ENCODE measurements around the gene RAB22A. TPM values are rescaled to one million over a fixed set of nuclear protein-coding genes. Genes with fewer than 3 reads are reported as not detected.
A peak's percentile ranks its signal among the peaks of the same experiment; 100 is the strongest.

Gene RAB22A
- total RNA-seq, 2 experiments from 2014 or later = 14.7 to 14.8 TPM

- Mint-ChIP-seq H3K27me3 (no peaks in the 10 kb centered on the region), H3K9me3 (no peaks in the 10 kb centered on the region), H3K36me3 (ENCODE audit: low read depth) (peaks cover 11% of the 10 kb centered on the region), H3K4me1 (peaks cover 16% of the 10 kb centered on the region), H3K4me3 (no peak overlapping the region), H3K27ac (no peak overlapping the region)
- ChIA-PET POLR2A (interaction anchor here (1.0 to 1.3 kb wide), 2 partner anchors 10 to 19 kb away, joined by 3 read pairs; no protein-coding TSS in a partner anchor), CTCF (no interaction called here)
- no peak for DNase-seq
Observed at GRCh38 chr20:58287638-58288037, 21.9 kb upstream of the RAB22A start.

- Mint-ChIP-seq H3K4me1 (peaks cover 16% of the 10 kb centered on the region), H3K27ac (no peak overlapping the region), H3K36me3 (ENCODE audit: low read depth) (peaks cover 11% of the 10 kb centered on the region), H3K4me3 (no peak overlapping the region), H3K27me3 (no peaks in the 10 kb centered on the region), H3K9me3 (no peaks in the 10 kb centered on the region)
- DNase-seq = no peak
- ChIA-PET CTCF (interaction anchor here (0.8 kb wide), 1 partner anchor 52 kb away, joined by 3 read pairs; no protein-coding TSS in a partner anchor), POLR2A (interaction anchor here (0.7 kb wide), 1 partner anchor 392 kb away, joined by 3 read pairs; no protein-coding TSS in a partner anchor)
Observed at GRCh38 chr20:58289143-58289542, 20.4 kb upstream of the RAB22A start.

GRCh38 chr20:58293453-58293852, 16.1 kb upstream of the RAB22A start:
- no peak for DNase-seq
- ChIA-PET CTCF (no interaction called here), POLR2A (interaction anchor here (1.2 kb wide), 1 partner anchor 13 kb away, joined by 5 read pairs; no protein-coding TSS in a partner anchor)
- no peaks in the 10 kb centered on the region for H3K9me3 Mint-ChIP-seq
- no peak overlapping the region for H3K27ac Mint-ChIP-seq
- H3K4me3 Mint-ChIP-seq = no peak overlapping the region
- peaks cover 5% of the 10 kb centered on the region for H3K4me1 Mint-ChIP-seq
- H3K36me3 Mint-ChIP-seq (ENCODE audit: low read depth) = peaks cover 7% of the 10 kb centered on the region
- no peaks in the 10 kb centered on the region for H3K27me3 Mint-ChIP-seq

- Mint-ChIP-seq H3K9me3 (no peaks in the 10 kb centered on the region), H3K4me3 (no peak overlapping the region), H3K27me3 (no peaks in the 10 kb centered on the region), H3K27ac (no peak overlapping the region), H3K4me1 (peaks cover 5% of the 10 kb centered on the region), H3K36me3 (ENCODE audit: low read depth) (peaks cover 7% of the 10 kb centered on the region)
- ChIA-PET CTCF (interaction anchor here (1.8 kb wide), 1 partner anchor 12 kb away, joined by 5 read pairs; no protein-coding TSS in a partner anchor), POLR2A (no interaction called here)
- DNase-seq = no peak
Observed at GRCh38 chr20:58294497-58295455, 14.7 kb upstream of the RAB22A start.

GRCh38 chr20:58296051-58296837, 13.3 kb upstream of the RAB22A start:
- no peak overlapping the region for H3K27ac Mint-ChIP-seq
- H3K4me3 Mint-ChIP-seq = no peak overlapping the region
- CTCF ChIA-PET = interaction anchor here (1.8 kb wide), 1 partner anchor 11 kb away, joined by 5 read pairs; no protein-coding TSS in a partner anchor

GRCh38 chr20:58297394-58297793, 12.1 kb upstream of the RAB22A start:
- ChIA-PET CTCF (no interaction called here), POLR2A (interaction anchor here (1.3 to 2.0 kb wide), 2 partner anchors 9 kb away, joined by 3 to 8 read pairs; no protein-coding TSS in a partner anchor)
- Mint-ChIP-seq H3K4me1 (peaks cover 7% of the 10 kb centered on the region), H3K27ac (no peak overlapping the region), H3K27me3 (no peaks in the 10 kb centered on the region), H3K4me3 (no peak overlapping the region), H3K9me3 (no peaks in the 10 kb centered on the region), H3K36me3 (ENCODE audit: low read depth) (peaks cover 14% of the 10 kb centered on the region)
- DNase-seq = no peak

More at GRCh38 chr20:58296051-58296837, 13.3 kb upstream of the RAB22A start:
- Mint-ChIP-seq H3K36me3 (ENCODE audit: low read depth) (peaks cover 10% of the 10 kb centered on the region), H3K4me1 (peaks cover 5% of the 10 kb centered on the region), H3K9me3 (no peaks in the 10 kb centered on the region), H3K27me3 (no peaks in the 10 kb centered on the region)
- no peak for DNase-seq
- POLR2A ChIA-PET = interaction anchor here (2.0 kb wide), 1 partner anchor 10 kb away, joined by 8 read pairs; no protein-coding TSS in a partner anchor

GRCh38 chr20:58300321-58300720, 9.2 kb upstream of the RAB22A start:
- H3K27ac Mint-ChIP-seq = no peak overlapping the region
- no peaks in the 10 kb centered on the region for H3K9me3 Mint-ChIP-seq
- no peaks in the 10 kb centered on the region for H3K27me3 Mint-ChIP-seq
- CTCF ChIA-PET = no interaction called here
- H3K4me3 Mint-ChIP-seq = no peak overlapping the region
- H3K4me1 Mint-ChIP-seq = peaks cover 16% of the 10 kb centered on the region
- DNase-seq = no peak
- peaks cover 20% of the 10 kb centered on the region for H3K36me3 Mint-ChIP-seq (ENCODE audit: low read depth)
- POLR2A ChIA-PET = no interaction called here

- POLR2A ChIA-PET = no interaction called here
- H3K36me3 Mint-ChIP-seq (ENCODE audit: low read depth) = peaks cover 31% of the 10 kb centered on the region
- no peaks in the 10 kb centered on the region for H3K27me3 Mint-ChIP-seq
- no peak for DNase-seq
- H3K9me3 Mint-ChIP-seq = no peaks in the 10 kb centered on the region
- no peak overlapping the region for H3K4me3 Mint-ChIP-seq
- H3K4me1 Mint-ChIP-seq = peaks cover 38% of the 10 kb centered on the region
- CTCF ChIA-PET = no interaction called here
- H3K27ac Mint-ChIP-seq = no peak overlapping the region
Observed at GRCh38 chr20:58303547-58303946, 6.0 kb upstream of the RAB22A start.

- no peak overlapping the region for H3K27ac Mint-ChIP-seq
- no peak overlapping the region for H3K4me3 Mint-ChIP-seq
- H3K9me3 Mint-ChIP-seq = no peaks in the 10 kb centered on the region
- no peak for DNase-seq
- ChIA-PET POLR2A (no interaction called here), CTCF (interaction anchor here (1.1 kb wide), 1 partner anchor 125 kb away, joined by 3 read pairs; no protein-coding TSS in a partner anchor)
- no peaks in the 10 kb centered on the region for H3K27me3 Mint-ChIP-seq
- peaks cover 31% of the 10 kb centered on the region for H3K36me3 Mint-ChIP-seq (ENCODE audit: low read depth)
- peaks cover 38% of the 10 kb centered on the region for H3K4me1 Mint-ChIP-seq
Observed at GRCh38 chr20:58305061-58305460, 4.5 kb upstream of the RAB22A start.

- DNase-seq = peak; percentile 61
- Mint-ChIP-seq H3K27ac (peak overlapping the region; percentile 79), H3K27me3 (no peaks in the 10 kb centered on the region), H3K36me3 (ENCODE audit: low read depth) (peaks cover 32% of the 10 kb centered on the region), H3K4me3 (peak overlapping the region; percentile 76), H3K9me3 (no peaks in the 10 kb centered on the region), H3K4me1 (peaks cover 50% of the 10 kb centered on the region)
- ChIA-PET CTCF (interaction anchor here (0.6 to 2.0 kb wide), 5 partner anchors 10 to 688 kb away, joined by 3 to 5 read pairs (median 3); partner anchors contain the start of gene STX16), POLR2A (interaction anchor here (0.7 to 2.2 kb wide), 13 partner anchors 10 to 725 kb away, joined by 3 to 23 read pairs (median 4); partner anchors contain the start of genes ATP5F1E, STX16 and VAPB)
Observed at GRCh38 chr20:58306421-58307261, 2.9 kb upstream of the RAB22A start.

- Mint-ChIP-seq H3K27ac (peak overlapping the region; percentile 79), H3K4me1 (peaks cover 54% of the 10 kb centered on the region), H3K36me3 (ENCODE audit: low read depth) (peaks cover 35% of the 10 kb centered on the region), H3K4me3 (peak overlapping the region; percentile 76), H3K27me3 (no peaks in the 10 kb centered on the region), H3K9me3 (no peaks in the 10 kb centered on the region)
- DNase-seq = no peak
- ChIA-PET POLR2A (interaction anchor here (0.7 to 2.2 kb wide), 13 partner anchors 11 to 725 kb away, joined by 3 to 23 read pairs (median 4); partner anchors contain the start of genes ATP5F1E, STX16 and VAPB), CTCF (interaction anchor here (0.6 to 2.0 kb wide), 3 partner anchors 11 to 688 kb away, joined by 3 to 5 read pairs (median 4); no protein-coding TSS in a partner anchor)
Observed at GRCh38 chr20:58307270-58307669, 2.2 kb upstream of the RAB22A start.

GRCh38 chr20:58308290-58308679, 1.2 kb upstream of the RAB22A start:
- no peak for DNase-seq
- H3K27me3 Mint-ChIP-seq = no peaks in the 10 kb centered on the region
- peak overlapping the region; percentile 76 for H3K4me3 Mint-ChIP-seq
- peaks cover 43% of the 10 kb centered on the region for H3K36me3 Mint-ChIP-seq (ENCODE audit: low read depth)
- H3K27ac Mint-ChIP-seq = peak overlapping the region; percentile 75
- H3K4me1 Mint-ChIP-seq = peaks cover 60% of the 10 kb centered on the region
- ChIA-PET CTCF (interaction anchor here (0.7 kb wide), 2 partner anchors 39 to 169 kb away, joined by 3 to 6 read pairs; no protein-coding TSS in a partner anchor), POLR2A (interaction anchor here (0.9 to 1.6 kb wide), 3 partner anchors 81 to 353 kb away, joined by 3 to 4 read pairs (median 4); partner anchors contain the start of genes STX16 and VAPB)
- H3K9me3 Mint-ChIP-seq = no peaks in the 10 kb centered on the region

Measured in activated CD4-positive, alpha-beta memory T cell treated with anti-CD3 and anti-CD28 coated beads, Interleukin-2, amount 10 ng/mL, durations not matched to agents 7 days and 5 days (primary cell).